ENCODE results near the gene CPSF3.

GRCh38 chr2:9498210-9498609, 74.8 kb downstream of the CPSF3 start:
- TF ChIP-seq CTCF (IDR thresholded peaks at IDR 0.05) (no peak), EP300 (IDR thresholded peaks at IDR 0.05) (no peak), POLR2A (IDR thresholded peaks at IDR 0.05) (no peak)
